ENCODE results near the gene ABLIM3. TPM values are rescaled to one million over a fixed set of nuclear protein-coding genes. Genes with fewer than 3 reads are reported as not detected.

Gene ABLIM3
- total and polyA plus RNA-seq, 2 of the 13 experiments (the other 11 are each of a cell fraction or from before 2014, with no cell fraction given): 0.53 to 6.3 TPM

DNA sequence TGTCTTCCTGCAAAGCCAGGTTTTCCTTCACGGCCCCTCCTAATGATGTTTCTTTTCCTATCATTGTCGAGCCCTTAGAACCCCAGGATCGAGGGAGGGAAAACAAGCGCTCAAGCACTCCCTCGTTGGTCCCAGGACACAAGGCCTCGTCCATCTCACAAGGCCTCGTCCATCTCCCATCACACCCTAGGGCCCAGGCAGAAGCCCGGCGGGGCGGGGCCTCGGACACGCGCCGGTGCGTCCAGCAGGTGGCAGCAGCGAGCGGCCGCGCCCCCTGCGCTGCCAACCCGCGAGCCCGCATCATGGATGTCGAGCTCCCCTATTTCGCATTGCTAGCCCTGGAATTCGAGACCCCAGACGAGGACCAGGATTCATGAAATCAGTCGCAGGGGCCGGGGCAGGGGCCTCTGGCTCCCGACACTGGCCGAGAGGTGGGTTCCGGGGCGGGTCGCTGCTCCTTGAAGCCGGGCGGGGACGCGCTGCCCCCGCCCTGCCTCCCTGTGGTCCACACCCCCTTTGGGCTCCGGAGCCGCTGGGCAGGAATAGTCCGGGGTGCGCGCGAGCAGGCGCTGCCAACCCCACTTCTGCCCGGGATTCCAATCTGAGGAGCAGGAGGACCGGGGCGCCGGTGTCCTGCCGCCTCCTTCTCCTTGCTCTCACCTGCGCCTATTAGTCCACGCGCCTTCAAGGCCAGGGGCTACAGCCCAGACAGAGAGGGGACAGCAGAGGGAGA lies at the start of gene ABLIM3 (continued):
- TF ChIP-seq, protein P1, sequence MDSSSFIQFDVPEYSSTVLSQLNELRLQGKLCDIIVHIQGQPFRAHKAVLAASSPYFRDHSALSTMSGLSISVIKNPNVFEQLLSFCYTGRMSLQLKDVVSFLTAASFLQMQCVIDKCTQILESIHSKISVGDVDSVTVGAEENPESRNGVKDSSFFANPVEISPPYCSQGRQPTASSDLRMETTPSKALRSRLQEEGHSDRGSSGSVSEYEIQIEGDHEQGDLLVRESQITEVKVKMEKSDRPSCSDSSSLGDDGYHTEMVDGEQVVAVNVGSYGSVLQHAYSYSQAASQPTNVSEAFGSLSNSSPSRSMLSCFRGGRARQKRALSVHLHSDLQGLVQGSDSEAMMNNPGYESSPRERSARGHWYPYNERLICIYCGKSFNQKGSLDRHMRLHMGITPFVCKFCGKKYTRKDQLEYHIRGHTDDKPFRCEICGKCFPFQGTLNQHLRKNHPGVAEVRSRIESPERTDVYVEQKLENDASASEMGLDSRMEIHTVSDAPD (CRISPR knock-in tag; IDR thresholded peaks at IDR 0.05): 0 out of 2 replicates have a peak, but pooled peaks have one; percentile 24
- TF ChIP-seq ZNF205 (CRISPR knock-in tag; IDR thresholded peaks at IDR 0.05): no peak
- TF ChIP-seq, protein P2, sequence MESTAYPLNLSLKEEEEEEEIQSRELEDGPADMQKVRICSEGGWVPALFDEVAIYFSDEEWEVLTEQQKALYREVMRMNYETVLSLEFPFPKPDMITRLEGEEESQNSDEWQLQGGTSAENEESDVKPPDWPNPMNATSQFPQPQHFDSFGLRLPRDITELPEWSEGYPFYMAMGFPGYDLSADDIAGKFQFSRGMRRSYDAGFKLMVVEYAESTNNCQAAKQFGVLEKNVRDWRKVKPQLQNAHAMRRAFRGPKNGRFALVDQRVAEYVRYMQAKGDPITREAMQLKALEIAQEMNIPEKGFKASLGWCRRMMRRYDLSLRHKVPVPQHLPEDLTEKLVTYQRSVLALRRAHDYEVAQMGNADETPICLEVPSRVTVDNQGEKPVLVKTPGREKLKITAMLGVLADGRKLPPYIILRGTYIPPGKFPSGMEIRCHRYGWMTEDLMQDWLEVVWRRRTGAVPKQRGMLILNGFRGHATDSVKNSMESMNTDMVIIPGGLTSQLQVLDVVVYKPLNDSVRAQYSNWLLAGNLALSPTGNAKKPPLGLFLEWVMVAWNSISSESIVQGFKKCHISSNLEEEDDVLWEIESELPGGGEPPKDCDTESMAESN (CRISPR knock-in tag; conservative IDR thresholded peaks at IDR 0.05): peak; percentile 63; the same call in 1 of the 2 replicates
- TF ChIP-seq, protein P3, sequence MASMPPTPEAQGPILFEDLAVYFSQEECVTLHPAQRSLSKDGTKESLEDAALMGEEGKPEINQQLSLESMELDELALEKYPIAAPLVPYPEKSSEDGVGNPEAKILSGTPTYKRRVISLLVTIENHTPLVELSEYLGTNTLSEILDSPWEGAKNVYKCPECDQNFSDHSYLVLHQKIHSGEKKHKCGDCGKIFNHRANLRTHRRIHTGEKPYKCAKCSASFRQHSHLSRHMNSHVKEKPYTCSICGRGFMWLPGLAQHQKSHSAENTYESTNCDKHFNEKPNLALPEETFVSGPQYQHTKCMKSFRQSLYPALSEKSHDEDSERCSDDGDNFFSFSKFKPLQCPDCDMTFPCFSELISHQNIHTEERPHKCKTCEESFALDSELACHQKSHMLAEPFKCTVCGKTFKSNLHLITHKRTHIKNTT (CRISPR knock-in tag; IDR thresholded peaks at IDR 0.05): no peak
- TF ChIP-seq, protein P4, sequence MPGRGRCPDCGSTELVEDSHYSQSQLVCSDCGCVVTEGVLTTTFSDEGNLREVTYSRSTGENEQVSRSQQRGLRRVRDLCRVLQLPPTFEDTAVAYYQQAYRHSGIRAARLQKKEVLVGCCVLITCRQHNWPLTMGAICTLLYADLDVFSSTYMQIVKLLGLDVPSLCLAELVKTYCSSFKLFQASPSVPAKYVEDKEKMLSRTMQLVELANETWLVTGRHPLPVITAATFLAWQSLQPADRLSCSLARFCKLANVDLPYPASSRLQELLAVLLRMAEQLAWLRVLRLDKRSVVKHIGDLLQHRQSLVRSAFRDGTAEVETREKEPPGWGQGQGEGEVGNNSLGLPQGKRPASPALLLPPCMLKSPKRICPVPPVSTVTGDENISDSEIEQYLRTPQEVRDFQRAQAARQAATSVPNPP (CRISPR knock-in tag; IDR thresholded peaks at IDR 0.05): 0 out of 2 replicates have a peak, but pooled peaks have one; percentile 66
- TF ChIP-seq, protein P5, sequence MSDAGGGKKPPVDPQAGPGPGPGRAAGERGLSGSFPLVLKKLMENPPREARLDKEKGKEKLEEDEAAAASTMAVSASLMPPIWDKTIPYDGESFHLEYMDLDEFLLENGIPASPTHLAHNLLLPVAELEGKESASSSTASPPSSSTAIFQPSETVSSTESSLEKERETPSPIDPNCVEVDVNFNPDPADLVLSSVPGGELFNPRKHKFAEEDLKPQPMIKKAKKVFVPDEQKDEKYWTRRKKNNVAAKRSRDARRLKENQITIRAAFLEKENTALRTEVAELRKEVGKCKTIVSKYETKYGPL (CRISPR knock-in tag; IDR thresholded peaks at IDR 0.05): peak; percentile 63; the same call in 1 of the 2 replicates
- TF ChIP-seq FOXP1 (IDR thresholded peaks at IDR 0.05): no peak
- no peak for TF ChIP-seq FOXP1 (CRISPR knock-in tag; IDR thresholded peaks at IDR 0.05)
- TF ChIP-seq, protein P6, sequence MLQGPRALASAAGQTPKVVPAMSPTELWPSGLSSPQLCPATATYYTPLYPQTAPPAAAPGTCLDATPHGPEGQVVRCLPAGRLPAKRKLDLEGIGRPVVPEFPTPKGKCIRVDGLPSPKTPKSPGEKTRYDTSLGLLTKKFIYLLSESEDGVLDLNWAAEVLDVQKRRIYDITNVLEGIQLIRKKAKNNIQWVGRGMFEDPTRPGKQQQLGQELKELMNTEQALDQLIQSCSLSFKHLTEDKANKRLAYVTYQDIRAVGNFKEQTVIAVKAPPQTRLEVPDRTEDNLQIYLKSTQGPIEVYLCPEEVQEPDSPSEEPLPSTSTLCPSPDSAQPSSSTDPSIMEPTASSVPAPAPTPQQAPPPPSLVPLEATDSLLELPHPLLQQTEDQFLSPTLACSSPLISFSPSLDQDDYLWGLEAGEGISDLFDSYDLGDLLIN (CRISPR knock-in tag; IDR thresholded peaks at IDR 0.05; ENCODE audit: borderline replicate concordance): peak; percentile 20; the same call in 1 of the 2 replicates
- TF ChIP-seq TARDBP (CRISPR knock-in tag; IDR thresholded peaks at IDR 0.05): 0 out of 2 replicates have a peak, but pooled peaks have one; percentile 44
- TF ChIP-seq LCORL (IDR thresholded peaks at IDR 0.05): no peak
- peak; percentile 39 for TF ChIP-seq LCORL (CRISPR knock-in tag; IDR thresholded peaks at IDR 0.05)
- TF ChIP-seq, protein P7, sequence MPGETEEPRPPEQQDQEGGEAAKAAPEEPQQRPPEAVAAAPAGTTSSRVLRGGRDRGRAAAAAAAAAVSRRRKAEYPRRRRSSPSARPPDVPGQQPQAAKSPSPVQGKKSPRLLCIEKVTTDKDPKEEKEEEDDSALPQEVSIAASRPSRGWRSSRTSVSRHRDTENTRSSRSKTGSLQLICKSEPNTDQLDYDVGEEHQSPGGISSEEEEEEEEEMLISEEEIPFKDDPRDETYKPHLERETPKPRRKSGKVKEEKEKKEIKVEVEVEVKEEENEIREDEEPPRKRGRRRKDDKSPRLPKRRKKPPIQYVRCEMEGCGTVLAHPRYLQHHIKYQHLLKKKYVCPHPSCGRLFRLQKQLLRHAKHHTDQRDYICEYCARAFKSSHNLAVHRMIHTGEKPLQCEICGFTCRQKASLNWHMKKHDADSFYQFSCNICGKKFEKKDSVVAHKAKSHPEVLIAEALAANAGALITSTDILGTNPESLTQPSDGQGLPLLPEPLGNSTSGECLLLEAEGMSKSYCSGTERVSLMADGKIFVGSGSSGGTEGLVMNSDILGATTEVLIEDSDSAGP (CRISPR knock-in tag; IDR thresholded peaks at IDR 0.05; ENCODE audit: borderline replicate concordance): peak; percentile 73; the same call in 1 of the 2 replicates
- TF ChIP-seq, protein P8, sequence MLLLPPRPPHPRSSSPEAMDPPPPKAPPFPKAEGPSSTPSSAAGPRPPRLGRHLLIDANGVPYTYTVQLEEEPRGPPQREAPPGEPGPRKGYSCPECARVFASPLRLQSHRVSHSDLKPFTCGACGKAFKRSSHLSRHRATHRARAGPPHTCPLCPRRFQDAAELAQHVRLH (CRISPR knock-in tag; IDR thresholded peaks at IDR 0.05; ENCODE audit: borderline replicate concordance, low read depth): peak; percentile 79; the same call in 1 of the 2 replicates
- TF ChIP-seq, protein P9, sequence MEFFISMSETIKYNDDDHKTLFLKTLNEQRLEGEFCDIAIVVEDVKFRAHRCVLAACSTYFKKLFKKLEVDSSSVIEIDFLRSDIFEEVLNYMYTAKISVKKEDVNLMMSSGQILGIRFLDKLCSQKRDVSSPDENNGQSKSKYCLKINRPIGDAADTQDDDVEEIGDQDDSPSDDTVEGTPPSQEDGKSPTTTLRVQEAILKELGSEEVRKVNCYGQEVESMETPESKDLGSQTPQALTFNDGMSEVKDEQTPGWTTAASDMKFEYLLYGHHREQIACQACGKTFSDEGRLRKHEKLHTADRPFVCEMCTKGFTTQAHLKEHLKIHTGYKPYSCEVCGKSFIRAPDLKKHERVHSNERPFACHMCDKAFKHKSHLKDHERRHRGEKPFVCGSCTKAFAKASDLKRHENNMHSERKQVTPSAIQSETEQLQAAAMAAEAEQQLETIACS (CRISPR knock-in tag; IDR thresholded peaks at IDR 0.05): peak; percentile 74
